Stimulated activated CD8-positive, alpha-beta memory T cell treated with anti-CD3 and anti-CD28 coated beads, Interleukin-15, amount 100 ng/mL, for 24 hours (primary cell): ENCODE measurements around the gene GATAD2A.

Source experiments
- DNase-seq: peaks from one replicate; pipeline ENCODE4 v3.0.0-alpha.2; 2020; ENCODE audit warnings: low read depth

The GATAD2A gene

GRCh38 chr19:19507354-19507753, 101.9 kb downstream of the GATAD2A start:
- no peak for DNase-seq

DNA sequence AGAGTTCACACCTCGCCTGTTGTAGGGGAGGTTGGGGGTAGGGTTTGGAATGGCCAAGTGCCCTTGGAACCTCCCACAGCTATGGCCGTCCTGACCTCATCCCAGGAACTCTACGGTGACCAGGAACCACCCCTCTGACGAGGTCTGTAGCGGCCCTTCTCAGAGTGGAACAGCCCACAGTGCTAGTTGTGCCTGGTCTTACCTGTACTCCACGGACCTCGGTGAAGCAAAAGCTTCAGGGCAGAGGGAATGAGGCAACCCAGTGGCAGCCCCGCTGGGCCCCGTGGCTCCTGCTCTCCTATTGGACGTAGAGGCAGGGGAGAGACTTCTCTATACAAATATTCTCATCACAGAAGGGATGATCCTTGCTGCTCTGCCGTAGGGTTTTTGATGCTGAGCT, 102.7 kb downstream of the GATAD2A start:
- DNase-seq, result no peak

GRCh38 chr19:19510432-19510831, 105.0 kb downstream of the GATAD2A start:
- no peak for DNase-seq

- DNase-seq, result no peak
Measured at GRCh38 chr19:19513682-19514081, 108.2 kb downstream of the GATAD2A start.

- DNase-seq, result no peak
Measured at GRCh38 chr19:19514215-19514657, 108.8 kb downstream of the GATAD2A start.

- DNase-seq, result no peak
Measured at GRCh38 chr19:19514881-19515641, 109.6 kb downstream of the GATAD2A start, which contains the start of gene TSSK6. Gene TSSK6, minus strand, starts transcription at chr19:19515548. Its CDS starts 121 bp downstream, at chr19:19515427.

GRCh38 chr19:19515642-19516519, 110.4 kb downstream of the GATAD2A start, which contains the start of gene NDUFA13:
Gene NDUFA13, plus strand, starts transcription at chr19:19516225. Its CDS starts 14 bp downstream, at chr19:19516239.
- DNase-seq, result peak; percentile 94

DNA sequence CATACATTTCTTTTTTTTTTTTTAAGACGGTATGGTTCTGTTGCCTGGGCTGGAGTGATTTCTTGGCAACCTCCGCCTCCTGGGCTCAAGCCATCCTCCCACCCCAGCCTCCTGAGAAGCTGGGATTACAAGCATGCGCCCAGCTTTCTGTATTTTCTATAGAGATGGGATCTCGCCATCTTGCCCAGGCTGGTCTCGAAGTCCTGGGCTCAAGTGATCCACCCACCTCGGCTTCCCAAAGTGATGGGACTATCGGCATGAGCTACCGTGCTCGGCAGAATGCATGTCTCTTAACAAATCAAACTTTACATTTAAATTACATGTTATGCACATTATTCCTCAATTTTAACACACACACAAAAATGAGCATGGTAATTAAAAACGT, 111.8 kb downstream of the GATAD2A start:
- no peak for DNase-seq

- no peak for DNase-seq
Measured at GRCh38 chr19:19520989-19521388, 115.5 kb downstream of the GATAD2A start.

DNA sequence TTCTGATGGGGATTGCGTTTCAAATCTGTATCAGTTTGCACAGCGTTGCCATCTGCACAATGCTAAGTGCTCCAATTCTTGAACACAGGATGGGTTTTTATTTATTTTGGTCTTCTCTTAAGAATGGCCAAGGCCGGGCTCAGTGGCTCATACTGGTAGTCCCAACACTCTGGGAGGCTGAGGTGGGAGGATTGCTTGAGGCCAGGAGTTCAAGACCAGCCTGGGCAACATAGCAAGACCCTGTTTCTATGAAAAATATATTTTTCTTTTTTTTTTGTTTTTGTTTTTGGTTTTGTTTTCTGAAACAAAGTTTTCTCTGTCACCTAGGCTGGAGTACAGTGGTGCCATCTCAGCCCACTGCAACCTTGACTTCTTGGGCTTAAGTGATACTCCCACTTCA, 117.7 kb downstream of the GATAD2A start:
- DNase-seq, result no peak

DNA sequence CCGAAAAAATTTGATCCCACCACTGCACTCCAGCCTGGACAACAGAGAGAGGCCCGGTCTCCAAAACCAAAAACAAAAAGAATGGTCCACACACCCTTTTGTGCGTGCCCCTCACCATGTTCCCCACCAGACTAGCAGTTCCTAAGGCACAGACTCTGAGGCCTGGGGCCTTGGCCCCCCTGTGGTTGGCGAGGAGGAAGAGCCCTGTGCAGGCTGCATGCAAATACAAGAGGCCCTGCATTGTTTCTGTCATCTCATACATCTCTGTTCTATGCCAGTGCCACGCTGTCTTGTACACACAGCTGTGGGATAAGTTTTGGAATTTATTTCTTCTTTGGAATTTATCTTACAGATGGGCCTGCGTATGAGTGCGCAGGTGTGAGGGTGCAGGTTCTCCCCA, 118.6 kb downstream of the GATAD2A start:
- no peak for DNase-seq

- DNase-seq, result no peak
Measured at GRCh38 chr19:19525611-19526380, 120.3 kb downstream of the GATAD2A start.

DNA sequence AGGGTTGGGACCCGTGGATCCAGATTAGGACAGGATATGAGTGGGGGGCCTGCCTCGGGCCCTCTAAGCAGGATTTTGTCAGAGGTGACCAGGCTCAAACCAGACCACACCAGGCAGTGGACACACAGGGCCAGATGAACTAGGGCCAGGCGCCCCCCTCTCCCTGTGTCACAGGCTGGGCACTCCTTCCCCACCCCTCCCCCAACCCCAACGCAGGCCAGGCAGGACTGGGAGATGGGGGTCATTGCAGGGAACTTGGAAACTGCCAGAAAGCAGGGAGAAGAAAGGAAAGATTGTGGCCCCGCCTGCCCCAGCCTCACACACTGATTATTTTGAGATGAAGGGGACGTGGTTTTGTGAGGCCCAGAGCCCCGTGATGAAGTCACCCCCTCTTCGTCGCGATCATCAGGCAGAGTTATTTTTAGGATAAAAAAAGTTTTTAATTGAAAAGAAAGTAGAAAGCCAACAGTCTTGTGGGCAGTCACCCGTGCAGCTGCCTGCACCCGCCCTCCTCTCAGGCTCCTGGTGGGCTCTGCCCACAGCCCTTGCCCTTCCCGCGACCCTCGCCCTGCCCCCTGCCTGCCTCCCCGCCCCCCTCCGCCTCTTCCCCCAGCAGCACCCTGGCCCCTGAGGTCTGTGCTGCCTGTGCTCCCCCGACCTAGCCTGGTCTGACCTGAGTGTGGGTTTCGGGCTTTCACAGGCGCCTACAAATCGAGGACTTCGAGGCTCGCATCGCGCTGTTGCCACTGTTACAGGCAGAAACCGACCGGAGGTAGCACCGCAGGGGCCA, 121.3 kb downstream of the GATAD2A start:
- DNase-seq, result no peak

GRCh38 chr19:19527371-19527656, 121.8 kb downstream of the GATAD2A start:
- no peak for DNase-seq

- DNase-seq, result no peak
Measured at GRCh38 chr19:19527674-19528625, 122.5 kb downstream of the GATAD2A start.

DNA sequence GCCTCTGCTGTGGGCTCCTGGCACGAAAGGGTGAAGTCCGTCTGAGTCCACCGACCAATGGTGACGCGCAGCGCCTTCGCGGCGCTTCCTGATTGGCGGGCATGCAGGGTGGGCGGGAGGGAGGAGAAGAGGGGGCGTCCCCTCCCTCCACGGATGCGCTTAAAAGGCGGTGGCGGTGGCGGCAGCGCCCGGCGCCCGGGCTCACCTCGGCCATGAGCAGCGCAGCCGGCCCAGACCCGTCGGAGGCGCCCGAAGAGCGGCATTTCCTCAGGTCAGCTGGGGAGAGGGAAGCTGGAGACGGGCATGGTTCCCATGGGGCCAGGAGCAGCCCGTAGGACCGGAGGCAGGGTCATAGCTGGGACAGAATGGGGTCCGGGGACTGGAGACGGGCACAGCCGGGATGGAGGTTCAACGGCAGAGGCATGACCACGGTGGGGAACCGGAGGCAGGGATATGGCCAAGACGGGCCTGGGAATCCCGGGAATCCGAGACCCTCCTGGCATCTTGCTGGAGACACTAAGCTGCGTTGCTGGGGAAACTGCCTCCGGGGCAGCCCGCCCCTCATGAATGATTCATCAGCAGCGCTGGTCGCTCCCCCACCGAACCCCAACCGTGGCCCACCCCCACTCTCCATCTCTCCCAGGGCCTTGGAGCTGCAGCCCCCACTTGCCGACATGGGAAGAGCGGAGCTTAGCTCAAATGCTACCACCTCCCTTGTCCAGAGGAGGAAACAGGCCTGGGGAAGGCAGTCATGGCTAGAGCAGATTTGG, 123.4 kb downstream of the GATAD2A start, which contains the start of gene YJEFN3:
Gene YJEFN3, plus strand, starts transcription at position 191 of the 770 bp plus-strand sequence. Its CDS starts 22 bp downstream, at position 213.
- DNase-seq, result no peak

DNA sequence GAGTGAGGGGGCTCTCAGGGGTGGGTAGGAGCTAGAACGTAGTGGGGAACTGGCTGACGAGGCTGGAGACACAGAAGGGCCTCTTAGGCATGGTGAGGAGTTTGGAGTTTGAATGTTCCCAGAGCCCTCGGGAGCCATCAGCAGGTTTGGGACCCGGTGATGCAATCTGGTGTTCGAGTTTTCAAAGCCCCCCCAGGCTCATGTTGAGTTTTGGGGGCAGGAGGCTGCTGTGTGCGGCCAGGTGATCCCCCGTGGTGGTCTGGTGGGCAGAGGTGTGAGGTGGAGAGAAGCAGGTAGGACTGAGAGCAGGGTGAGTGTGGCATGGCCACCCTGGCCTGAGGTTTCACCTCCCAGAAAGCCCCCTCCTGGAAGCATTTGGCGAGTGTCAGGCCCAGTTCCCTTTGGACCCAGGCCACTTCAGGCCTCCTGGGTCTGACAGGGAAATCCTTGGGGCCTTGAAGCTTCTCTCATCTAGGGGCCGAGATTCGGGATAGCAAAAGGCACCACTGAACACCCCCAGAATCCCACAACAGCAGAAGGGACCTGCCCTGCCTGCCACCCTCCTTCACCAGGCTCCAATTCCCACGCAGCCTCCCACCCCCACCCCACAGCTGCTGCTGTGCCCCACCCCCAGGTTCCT, 124.4 kb downstream of the GATAD2A start:
- no peak for DNase-seq

DNA sequence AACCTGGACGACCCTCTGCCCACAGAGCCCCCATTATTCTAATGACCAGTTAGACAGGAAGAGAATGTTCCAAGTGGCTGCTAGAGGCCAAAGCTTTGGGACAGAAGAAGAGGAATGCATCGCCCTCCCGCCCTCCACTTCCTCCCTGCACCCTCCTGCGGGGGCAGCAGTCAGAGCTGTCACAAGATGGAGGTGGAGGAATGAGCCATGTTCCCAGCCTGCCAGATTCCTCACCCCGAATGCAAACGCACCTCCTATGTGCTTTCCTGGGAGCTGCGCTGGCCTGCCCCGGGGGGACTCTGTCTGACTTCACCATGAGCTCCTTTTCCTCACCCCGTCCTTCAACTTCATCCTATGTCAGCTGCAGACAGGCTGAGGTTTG, 124.9 kb downstream of the GATAD2A start:
- DNase-seq, result no peak

GRCh38 chr19:19530889-19531288, 125.4 kb downstream of the GATAD2A start:
- DNase-seq, result no peak
